Measurements from ENCODE around the gene ZNF674.

The ZNF674 gene

DNA sequence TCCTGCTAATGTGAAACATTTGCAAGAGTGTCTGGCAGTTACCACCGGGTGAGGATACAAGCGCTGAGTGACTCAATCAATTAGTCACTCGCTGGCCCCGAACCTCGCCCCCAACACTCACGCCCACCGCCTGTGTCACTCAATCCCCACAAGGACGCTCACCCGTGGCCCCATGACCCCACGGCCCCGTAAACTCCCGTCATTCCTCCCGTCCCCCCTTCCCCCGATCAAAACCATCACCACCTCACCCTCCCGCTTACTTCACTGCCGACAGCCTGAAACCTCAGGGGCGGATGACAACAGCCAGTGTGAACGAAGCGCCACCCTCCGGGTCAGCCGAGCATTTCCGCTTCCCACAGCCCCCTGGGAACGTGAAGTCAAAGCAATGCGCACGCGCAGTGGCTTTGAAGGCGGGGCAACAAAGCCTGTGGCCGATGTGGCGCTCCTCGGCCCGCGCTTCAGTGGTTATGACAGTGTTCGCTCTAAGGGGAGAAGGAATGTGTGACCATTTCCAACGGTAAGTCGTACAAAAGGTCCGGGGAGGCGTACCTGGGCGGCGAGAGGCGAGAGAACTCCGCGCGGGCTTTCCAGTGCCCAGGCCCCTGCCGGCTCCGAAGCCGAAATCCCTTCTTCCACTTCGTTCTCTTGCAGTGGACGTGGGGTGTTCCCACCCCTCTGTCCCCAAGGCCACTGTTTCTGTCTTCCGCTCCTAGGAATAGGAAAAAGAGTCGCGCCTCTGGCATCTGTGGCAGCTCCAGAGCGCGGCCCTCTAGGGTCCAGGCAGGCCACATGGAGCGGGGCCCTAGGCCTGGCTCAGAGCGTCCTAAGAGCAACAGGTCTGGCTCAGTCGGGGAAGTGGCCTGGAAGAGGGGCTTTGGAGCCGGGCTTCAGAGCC, at the start of gene ZNF674:
ZNF674 (minus strand) TSS at position 311 of the 895 bp plus-strand sequence. CDS start 3,334 bp downstream, outside the sequence.
- Histone ChIP-seq H2AFZ (ENCODE audit: low read length) (peak within 1 kb of the TSS; percentile 65), H3K4me1 (ENCODE audit: low read length) (peaks cover 9% of the 10 kb centered on the region; the same call in 1 of the 2 replicates), H3F3A (ENCODE audit: insufficient read depth, low read length) (no peaks in the 10 kb centered on the region), H3K27me3 (replicated peaks; ENCODE audit: insufficient read depth, low read length) (no peaks in the 10 kb centered on the region), H3K36me3 (replicated peaks; ENCODE audit: insufficient read depth, low read length) (no peaks in the 10 kb centered on the region), H3K4me2 (ENCODE audit: low read depth, low read length) (peak within 1 kb of the TSS; percentile 78), H3K9ac (ENCODE audit: low read length) (peak within 1 kb of the TSS; percentile 92), H3K79me2 (ENCODE audit: low read length) (peaks cover 42% of the 10 kb centered on the region), H3K4me3 (ENCODE audit: low read length) (peak within 1 kb of the TSS; percentile 75), H3K27ac (ENCODE audit: low read length) (peak within 1 kb of the TSS; percentile 31; the same call in 1 of the 2 replicates), H3K9me3 (replicated peaks; ENCODE audit: insufficient read depth, low read length) (no peaks in the 10 kb centered on the region), H3K9me2 (replicated peaks; ENCODE audit: insufficient read depth, low read length) (no peaks in the 10 kb centered on the region), H4K20me1 (ENCODE audit: insufficient read depth, low read length) (no peaks in the 10 kb centered on the region)
- DNase-seq: peak; percentile 91
- TF ChIP-seq EZH2phosphoT487 (IDR thresholded peaks at IDR 0.05; ENCODE audit: low read length) (no peak), EZH2 (optimal IDR thresholded peaks at IDR 0.05; ENCODE audit: low read depth, low read length) (no peak)
- TF ChIP-seq, protein P1, sequence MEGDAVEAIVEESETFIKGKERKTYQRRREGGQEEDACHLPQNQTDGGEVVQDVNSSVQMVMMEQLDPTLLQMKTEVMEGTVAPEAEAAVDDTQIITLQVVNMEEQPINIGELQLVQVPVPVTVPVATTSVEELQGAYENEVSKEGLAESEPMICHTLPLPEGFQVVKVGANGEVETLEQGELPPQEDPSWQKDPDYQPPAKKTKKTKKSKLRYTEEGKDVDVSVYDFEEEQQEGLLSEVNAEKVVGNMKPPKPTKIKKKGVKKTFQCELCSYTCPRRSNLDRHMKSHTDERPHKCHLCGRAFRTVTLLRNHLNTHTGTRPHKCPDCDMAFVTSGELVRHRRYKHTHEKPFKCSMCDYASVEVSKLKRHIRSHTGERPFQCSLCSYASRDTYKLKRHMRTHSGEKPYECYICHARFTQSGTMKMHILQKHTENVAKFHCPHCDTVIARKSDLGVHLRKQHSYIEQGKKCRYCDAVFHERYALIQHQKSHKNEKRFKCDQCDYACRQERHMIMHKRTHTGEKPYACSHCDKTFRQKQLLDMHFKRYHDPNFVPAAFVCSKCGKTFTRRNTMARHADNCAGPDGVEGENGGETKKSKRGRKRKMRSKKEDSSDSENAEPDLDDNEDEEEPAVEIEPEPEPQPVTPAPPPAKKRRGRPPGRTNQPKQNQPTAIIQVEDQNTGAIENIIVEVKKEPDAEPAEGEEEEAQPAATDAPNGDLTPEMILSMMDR (IDR thresholded peaks at IDR 0.05; ENCODE audit: low read length): peak; percentile 34

DNA sequence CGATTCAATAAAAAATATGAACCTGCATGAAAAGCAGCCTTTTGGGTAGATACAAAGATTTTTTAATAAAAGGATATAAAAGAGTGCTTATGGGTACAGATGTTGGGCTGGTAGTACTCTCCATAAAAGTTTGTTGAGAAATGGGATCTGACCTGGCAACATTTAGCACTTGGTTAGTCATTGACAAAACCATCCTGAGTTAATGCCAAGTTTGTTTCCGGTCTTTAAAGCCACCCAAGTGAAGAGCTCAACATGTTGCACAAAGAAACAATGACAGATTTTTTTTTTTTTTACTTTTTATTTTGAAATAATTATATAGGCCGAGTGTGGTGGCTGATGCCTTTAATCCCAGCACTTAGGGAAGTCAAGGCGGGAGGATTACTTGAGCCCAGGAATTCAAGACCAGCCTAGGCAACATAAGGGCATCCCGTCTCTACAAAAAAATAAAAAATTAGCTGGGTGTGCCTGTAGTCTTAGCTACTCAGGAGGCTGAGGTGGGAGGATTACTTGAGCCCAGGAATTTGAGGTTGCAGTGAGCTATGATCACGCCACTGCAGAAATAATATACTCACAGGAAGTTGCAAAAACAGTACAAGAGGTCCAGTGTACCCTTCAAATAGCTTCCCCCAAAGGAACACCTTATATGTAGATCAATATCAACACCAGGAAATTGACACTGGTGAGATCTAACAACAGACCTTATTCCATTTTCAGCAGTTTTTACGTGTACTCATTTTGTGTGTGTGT, 44.9 kb upstream of the ZNF674 start:
- Histone ChIP-seq H3K4me2 (ENCODE audit: low read depth, low read length) (no peak overlapping the region), H3K27ac (ENCODE audit: low read length) (no peak overlapping the region), H3K9me2 (replicated peaks; ENCODE audit: insufficient read depth, low read length) (no peaks in the 10 kb centered on the region), H2AFZ (ENCODE audit: low read length) (no peak overlapping the region), H3K4me3 (ENCODE audit: low read length) (no peak overlapping the region), H3F3A (ENCODE audit: insufficient read depth, low read length) (no peaks in the 10 kb centered on the region), H3K9me3 (replicated peaks; ENCODE audit: insufficient read depth, low read length) (no peaks in the 10 kb centered on the region), H3K79me2 (ENCODE audit: low read length) (no peaks in the 10 kb centered on the region), H3K36me3 (replicated peaks; ENCODE audit: insufficient read depth, low read length) (no peaks in the 10 kb centered on the region), H4K20me1 (ENCODE audit: insufficient read depth, low read length) (no peaks in the 10 kb centered on the region), H3K27me3 (replicated peaks; ENCODE audit: insufficient read depth, low read length) (no peaks in the 10 kb centered on the region), H3K9ac (ENCODE audit: low read length) (no peak overlapping the region), H3K4me1 (ENCODE audit: low read length) (no peaks in the 10 kb centered on the region)
- TF ChIP-seq, protein P1 (IDR thresholded peaks at IDR 0.05; ENCODE audit: low read length): no peak
- no peak for TF ChIP-seq EZH2 (optimal IDR thresholded peaks at IDR 0.05; ENCODE audit: low read depth, low read length)
- no peak for TF ChIP-seq EZH2phosphoT487 (IDR thresholded peaks at IDR 0.05; ENCODE audit: low read length)
- DNase-seq: no peak

DNA sequence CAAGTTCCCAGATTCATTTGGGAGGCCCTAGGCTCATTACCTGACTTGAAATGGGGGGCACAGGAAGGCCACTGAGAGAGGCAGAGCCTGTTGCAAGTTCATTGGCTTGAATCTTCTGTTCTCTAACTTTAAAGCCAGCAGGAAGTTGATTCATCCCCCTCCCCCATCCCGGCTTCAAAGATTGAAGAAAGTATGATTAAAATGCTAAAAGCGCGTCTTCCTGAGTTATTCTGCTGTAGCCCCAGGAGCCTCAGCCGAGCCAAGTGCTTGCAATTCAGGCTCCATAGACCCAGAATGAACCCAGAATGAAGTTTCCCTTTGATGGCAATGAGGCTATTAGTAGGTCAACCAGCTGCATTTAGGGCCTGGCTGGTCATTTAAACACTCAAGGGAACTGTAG, 43.0 kb upstream of the ZNF674 start:
- Histone ChIP-seq H3K79me2 (ENCODE audit: low read length) (no peaks in the 10 kb centered on the region), H4K20me1 (ENCODE audit: insufficient read depth, low read length) (no peaks in the 10 kb centered on the region), H2AFZ (ENCODE audit: low read length) (no peak overlapping the region), H3F3A (ENCODE audit: insufficient read depth, low read length) (no peaks in the 10 kb centered on the region), H3K36me3 (replicated peaks; ENCODE audit: insufficient read depth, low read length) (no peaks in the 10 kb centered on the region), H3K27ac (ENCODE audit: low read length) (no peak overlapping the region), H3K9ac (ENCODE audit: low read length) (no peak overlapping the region), H3K27me3 (replicated peaks; ENCODE audit: insufficient read depth, low read length) (no peaks in the 10 kb centered on the region), H3K9me3 (replicated peaks; ENCODE audit: insufficient read depth, low read length) (no peaks in the 10 kb centered on the region), H3K4me2 (ENCODE audit: low read depth, low read length) (no peak overlapping the region), H3K4me3 (ENCODE audit: low read length) (no peak overlapping the region), H3K4me1 (ENCODE audit: low read length) (no peaks in the 10 kb centered on the region), H3K9me2 (replicated peaks; ENCODE audit: insufficient read depth, low read length) (no peaks in the 10 kb centered on the region)
- DNase-seq: no peak
- no peak for TF ChIP-seq EZH2 (optimal IDR thresholded peaks at IDR 0.05; ENCODE audit: low read depth, low read length)
- no peak for TF ChIP-seq EZH2phosphoT487 (IDR thresholded peaks at IDR 0.05; ENCODE audit: low read length)
- TF ChIP-seq, protein P1 (IDR thresholded peaks at IDR 0.05; ENCODE audit: low read length): no peak
